HUDEP-2 (cell line): ENCODE measurements around the gene MATK.
"Not testable (repeated sequence)": the region's sequence is repeated elsewhere in the genome, so short reads cannot be mapped to it uniquely, and the experiment has no call there.

ENCODE experiments used
- DNase-seq, 76 experiments: peaks; one replicate each; lab custom pipeline; 2025; ENCODE audit not compliant: unreplicated experiment in 76 of 76; lab: John Stamatoyannopoulos, UW

Gene MATK

GRCh38 chr19:3816566-3817218 is 30.5 kb upstream of the MATK start:
- DNase-seq: no peak

- not testable (repeated sequence) for DNase-seq
These were observed 30.0 kb upstream of the MATK start for GRCh38 chr19:3816148-3816547.

DNA sequence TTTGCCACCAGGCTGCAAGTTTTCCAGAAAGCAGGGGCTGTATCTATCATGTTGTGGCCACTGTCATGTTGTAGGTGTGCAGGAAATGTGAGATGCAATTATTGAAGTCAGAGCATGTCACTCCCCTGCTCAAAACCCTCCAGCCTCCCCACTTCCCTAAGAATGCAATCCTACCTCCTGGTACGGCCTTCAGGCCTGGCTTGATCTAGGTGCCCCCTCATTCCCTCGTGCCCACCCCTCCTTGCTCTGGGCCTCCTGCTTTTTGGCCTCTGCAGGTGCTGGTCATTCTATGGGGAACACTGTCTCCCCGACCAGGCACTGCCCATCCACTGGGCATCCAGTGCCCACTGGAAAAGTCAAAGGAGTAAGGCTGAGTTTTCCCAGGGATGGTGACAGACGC is 28.5 kb upstream of the MATK start:
- DNase-seq: no peak

GRCh38 chr19:3813473-3814392 is 27.6 kb upstream of the MATK start:
- DNase-seq: no peak

DNA sequence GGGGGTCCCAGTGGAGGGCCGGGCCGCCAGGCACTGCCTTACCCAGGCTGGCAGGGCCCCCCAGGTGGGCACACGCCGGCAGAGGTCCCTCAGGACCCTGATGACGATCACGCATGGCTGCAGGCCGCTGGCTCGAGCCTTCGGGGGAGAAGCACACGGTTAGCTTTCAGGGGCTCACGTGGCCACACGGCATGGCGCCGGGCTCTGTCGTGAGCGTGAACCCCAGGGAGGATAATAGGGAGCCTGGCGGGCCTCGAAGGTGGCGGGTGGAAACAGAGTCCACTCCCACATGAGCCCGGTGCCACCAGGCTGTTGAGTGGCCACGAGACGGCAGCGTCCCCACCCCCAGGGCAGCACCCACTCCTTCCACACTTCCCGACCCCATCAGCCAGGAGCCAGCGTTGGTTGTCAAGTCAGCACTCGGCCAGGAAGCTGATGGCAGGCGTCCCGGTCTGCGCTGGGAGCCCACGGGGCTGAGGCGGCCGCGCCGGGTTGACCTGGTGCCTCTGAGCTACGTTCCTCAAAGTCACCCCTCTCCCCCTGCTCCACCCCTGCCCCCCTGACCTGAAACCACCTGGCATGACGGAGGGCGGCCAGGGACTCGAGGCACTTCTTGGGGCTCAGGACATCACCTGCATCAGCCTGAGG is 24.7 kb upstream of the MATK start:
- DNase-seq: no peak

- DNase-seq: no peak
These were observed 23.9 kb upstream of the MATK start for GRCh38 chr19:3809881-3810707.

DNA sequence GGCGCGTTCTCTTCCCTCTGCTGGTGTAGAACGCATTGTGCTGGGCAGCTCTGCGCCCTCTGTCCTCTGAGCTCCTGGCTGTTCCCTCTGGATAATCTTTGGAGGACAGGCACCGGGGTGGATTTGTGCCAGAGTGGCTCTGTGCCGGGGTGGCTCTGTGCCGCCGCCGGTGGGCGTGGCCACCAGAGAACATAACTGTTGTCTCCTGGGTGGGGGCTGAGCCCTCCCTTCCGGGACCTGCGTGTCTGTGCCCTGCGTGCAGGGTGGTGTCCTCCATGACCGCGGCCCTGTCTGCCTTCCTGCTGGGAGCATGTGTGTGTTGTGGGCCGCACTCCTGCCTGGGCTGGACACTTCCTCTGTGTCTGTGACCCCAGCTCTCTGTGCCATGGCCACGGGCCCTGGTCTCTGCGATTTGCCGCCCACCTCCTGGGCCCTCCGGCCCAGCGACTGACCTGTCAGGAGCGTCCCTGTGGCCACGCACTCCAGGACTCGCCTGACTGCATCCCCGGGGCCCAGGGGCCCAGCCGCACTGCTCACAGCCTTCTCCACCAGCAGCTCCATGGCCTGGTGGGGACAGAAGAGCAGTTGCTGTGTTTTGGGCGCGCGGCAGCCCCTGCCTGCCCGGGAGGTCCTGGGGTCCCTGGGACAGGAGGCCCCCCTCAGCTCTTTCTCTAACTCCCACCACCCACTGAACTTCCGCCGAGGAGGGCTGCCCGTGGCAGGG is 22.4 kb upstream of the MATK start:
- DNase-seq: peak in 9 of 76 experiments; percentile 10 to 62 (median 33)

DNA sequence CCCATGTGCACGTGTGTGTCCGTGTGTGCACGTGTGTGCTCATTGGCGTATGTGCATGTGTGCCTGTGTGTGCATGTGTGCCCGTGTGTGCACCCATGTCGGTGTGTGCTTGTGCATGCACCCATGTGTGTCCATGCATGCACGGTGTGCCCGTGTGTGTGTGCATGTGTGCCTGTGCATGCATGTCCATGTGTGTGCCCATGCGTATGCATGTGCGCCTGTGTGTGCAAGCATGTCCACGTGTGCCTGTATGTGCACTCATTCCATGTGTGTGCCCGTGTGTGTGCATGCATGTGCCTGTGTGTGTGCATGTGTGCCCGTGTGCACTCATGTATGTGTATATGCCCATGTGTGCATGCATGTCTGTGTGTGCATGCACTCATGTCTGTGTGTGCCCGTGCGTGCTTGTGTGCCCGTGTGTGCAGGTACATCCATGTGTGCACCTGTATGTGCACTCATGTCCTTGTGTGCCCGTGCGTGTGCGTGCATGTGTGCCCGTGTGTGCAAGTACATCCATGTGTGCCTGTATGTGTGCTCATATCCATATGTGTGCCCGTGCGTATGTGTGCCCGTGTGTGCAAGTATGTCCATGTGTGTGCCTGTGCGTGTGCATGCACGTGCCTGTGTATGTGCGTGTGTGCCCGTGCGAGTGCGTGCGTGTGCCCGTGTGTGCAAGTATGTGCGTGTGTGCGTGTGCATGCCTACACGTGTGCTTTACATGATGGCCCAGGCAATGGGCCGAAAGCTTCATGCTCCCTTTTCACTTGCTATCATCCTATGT is 21.6 kb upstream of the MATK start:
- no peak for DNase-seq

- DNase-seq: no peak
These were observed 20.9 kb upstream of the MATK start for GRCh38 chr19:3807131-3807480.

DNA sequence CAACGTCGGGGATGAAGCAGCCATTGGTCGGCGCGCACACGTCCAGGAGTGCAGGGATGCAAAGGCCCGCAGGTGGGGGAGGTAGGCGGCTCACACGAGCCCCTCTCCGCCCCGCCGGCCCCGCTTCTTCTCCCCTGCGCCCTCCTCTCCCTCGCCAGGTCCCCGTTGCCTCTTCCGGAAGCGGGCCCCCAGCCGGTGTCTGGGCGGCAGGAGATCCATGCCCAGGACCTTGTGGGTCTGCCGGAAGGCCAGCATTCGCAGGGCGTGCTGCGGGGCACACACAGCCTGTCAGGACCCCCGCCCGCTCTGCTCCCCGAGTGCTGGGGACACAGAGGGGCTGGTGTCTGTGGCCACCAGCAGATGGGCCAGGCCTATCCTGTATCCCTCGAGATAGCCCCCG is 19.7 kb upstream of the MATK start:
- DNase-seq: no peak

- DNase-seq: no peak
These were observed 18.2 kb upstream of the MATK start for GRCh38 chr19:3804429-3804828.

- no peak for DNase-seq
These were observed 17.8 kb upstream of the MATK start for GRCh38 chr19:3803986-3804385.

GRCh38 chr19:3803114-3803888 is 17.1 kb upstream of the MATK start:
- no peak for DNase-seq

GRCh38 chr19:3801412-3802096 is 15.4 kb upstream of the MATK start:
- DNase-seq: peak in 7 of 76 experiments; percentile 11 to 31 (median 26)

GRCh38 chr19:3800996-3801395 is 14.8 kb upstream of the MATK start:
- no peak for DNase-seq

DNA sequence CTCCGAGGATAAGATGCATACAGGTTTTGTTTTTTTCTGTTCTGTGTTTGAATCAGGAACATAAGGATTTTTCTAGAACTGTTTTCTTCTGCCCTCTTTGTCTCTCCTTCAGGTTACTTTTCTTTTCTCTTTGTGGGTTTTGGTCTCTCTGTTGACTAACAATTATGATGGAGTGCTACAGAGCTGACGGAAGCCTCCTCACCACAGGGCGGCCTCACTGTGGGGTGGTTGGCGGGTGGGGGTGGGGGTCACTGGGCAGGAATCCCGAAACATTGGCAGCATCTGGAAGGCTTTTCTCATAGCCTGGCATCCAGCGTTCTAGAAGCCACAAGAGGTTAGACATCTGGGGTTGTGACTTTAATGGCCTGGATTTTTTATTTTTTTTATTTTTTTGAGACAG is 12.0 kb upstream of the MATK start:
- DNase-seq: no peak

- DNase-seq: no peak
These were observed 10.2 kb upstream of the MATK start for GRCh38 chr19:3796358-3796757.

GRCh38 chr19:3793799-3794198 is 7.6 kb upstream of the MATK start:
- no peak for DNase-seq
